Activated naive CD4-positive, alpha-beta T cell treated with anti-CD3 and anti-CD28 coated beads, Interleukin-2, amount 10 ng/mL, durations not matched to agents 7 days and 5 days (primary cell): ENCODE measurements around the gene RIN1.

Source experiments
- CTCF ChIA-PET: fragments of 350-600 bp; sonication (Branson Sonifier 250); formaldehyde crosslinking; loops from one replicate; lab custom pipeline; 2021; ENCODE audit warnings: antibody characterized with exemption; lab: Charles Lee
- DNase-seq: peaks from one replicate; pipeline ENCODE4 v3.0.0-alpha.2; 2020
- H3K27ac Mint-ChIP-seq: one replicate; pipeline ENCODE4 v1.8.0; 2021; ENCODE audit warnings: mild to moderate bottlenecking, moderate library complexity, mixed read lengths
- H3K27me3 Mint-ChIP-seq: one replicate; pipeline ENCODE4 v1.8.0; 2021; ENCODE audit warnings: mild to moderate bottlenecking, mixed read lengths
- H3K36me3 Mint-ChIP-seq: one replicate; pipeline ENCODE4 v1.8.0; 2021; ENCODE audit warnings: mixed read lengths
- H3K4me1 Mint-ChIP-seq: one replicate; pipeline ENCODE4 v1.8.0; 2021; ENCODE audit warnings: mixed read lengths
- H3K4me3 Mint-ChIP-seq: one replicate; pipeline ENCODE4 v1.8.0; 2021; ENCODE audit warnings: mild to moderate bottlenecking, moderate library complexity, mixed read lengths
- H3K9me3 Mint-ChIP-seq: one replicate; pipeline ENCODE4 v1.8.0; 2021; ENCODE audit warnings: mixed read lengths

The RIN1 gene

DNA sequence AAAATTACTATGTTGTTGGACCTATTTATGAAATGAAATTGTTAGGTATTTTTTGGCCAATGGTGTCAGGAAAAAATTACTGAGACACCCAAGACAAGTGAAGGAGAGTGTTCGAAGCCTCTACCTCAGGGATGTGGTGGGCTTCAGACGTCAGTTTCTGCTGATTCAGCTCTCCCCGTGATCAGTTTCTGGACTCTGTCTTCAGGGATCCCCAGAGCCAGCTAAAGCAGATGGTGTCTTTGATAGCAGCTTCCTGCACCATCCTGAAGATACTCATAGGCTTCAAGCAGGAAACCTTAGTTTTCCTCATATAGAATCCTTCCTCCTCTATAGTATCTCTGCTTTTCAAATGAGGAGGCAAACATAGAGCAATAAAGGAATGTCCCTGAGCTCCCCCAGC is 26.8 kb downstream of the RIN1 start:
- Mint-ChIP-seq H3K27ac (no peak overlapping the region), H3K36me3 (no peaks in the 10 kb centered on the region), H3K4me3 (no peak overlapping the region), H3K4me1 (peaks cover 20% of the 10 kb centered on the region), H3K9me3 (no peaks in the 10 kb centered on the region), H3K27me3 (peaks cover 15% of the 10 kb centered on the region)
- CTCF ChIA-PET, result interaction anchor here (0.6 to 6.6 kb wide), 4 partner anchors 20 to 129 kb away, joined by 3 to 80 read pairs (median 6); partner anchors contain the start of genes MRPL11 and RIN1
- DNase-seq, result no peak

DNA sequence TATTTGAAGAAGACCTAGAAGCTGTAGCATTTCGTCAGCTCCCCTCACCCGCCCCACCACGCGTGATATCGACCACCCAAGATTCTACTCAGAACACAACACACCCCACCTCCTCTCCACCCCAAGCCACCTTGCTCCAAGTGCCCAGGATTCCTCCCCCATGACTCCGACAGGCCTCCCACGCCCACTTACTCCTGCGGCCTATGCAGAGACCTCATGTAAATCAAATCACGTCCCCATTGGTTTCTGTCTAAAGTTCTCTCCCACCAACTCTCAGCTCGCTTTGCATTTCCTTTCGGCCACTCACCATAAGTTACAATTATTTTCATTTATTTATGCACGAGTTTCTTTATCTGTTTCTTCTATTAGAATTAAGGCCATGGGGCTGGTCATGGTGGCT is 33.6 kb downstream of the RIN1 start:
- CTCF ChIA-PET, result interaction anchor here (0.9 to 2.6 kb wide), 2 partner anchors 9 to 11 kb away, joined by 3 to 14 read pairs; partner anchors contain the start of gene TMEM151A
- H3K9me3 Mint-ChIP-seq, result no peaks in the 10 kb centered on the region
- H3K27me3 Mint-ChIP-seq, result peaks cover 7% of the 10 kb centered on the region
- H3K27ac Mint-ChIP-seq, result no peak overlapping the region
- no peaks in the 10 kb centered on the region for H3K4me1 Mint-ChIP-seq
- H3K36me3 Mint-ChIP-seq, result no peaks in the 10 kb centered on the region
- no peak overlapping the region for H3K4me3 Mint-ChIP-seq
- DNase-seq, result no peak

DNA sequence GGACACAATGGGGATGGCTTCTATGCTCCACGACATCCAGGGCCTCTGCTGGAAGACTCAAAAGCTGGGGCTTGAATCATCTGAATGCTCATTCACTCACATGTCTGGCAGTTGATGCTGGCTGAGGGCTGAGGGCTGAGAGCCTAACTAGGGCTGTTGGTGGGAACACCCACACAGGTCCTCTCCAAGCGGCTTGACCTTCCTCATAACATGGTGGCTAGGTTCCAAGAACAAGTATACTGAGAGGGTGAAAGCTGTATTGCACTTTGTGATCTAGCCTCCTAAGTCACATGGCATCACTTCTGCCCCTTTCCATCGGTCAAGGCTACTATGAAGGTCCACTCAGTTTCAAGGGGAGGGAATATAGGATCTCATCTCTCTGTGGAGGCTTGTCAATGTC is 37.0 kb downstream of the RIN1 start:
- no peak for DNase-seq
- CTCF ChIA-PET, result no interaction called here

DNA sequence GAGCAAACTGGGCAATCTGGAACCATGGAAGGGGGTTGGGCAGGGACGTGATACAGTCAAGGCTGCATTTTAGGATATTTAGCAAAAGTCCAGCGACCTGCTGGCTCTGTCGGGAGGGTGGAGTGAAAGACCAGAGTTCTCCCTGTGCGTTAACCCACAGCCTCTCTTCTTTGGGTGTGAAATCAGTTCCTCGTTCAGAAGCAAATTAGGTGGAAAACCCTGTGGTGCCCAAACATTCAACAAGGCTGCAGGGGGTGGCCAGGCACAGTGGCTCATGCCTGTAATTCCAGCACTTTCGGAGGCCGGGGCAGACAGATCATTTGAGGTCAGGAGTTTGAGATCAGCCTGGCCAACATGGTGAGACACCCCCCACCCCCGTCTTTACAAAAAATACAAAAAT is 38.6 kb downstream of the RIN1 start:
- no peaks in the 10 kb centered on the region for H3K36me3 Mint-ChIP-seq
- no peak for DNase-seq
- peaks cover 3% of the 10 kb centered on the region for H3K4me1 Mint-ChIP-seq
- no peaks in the 10 kb centered on the region for H3K9me3 Mint-ChIP-seq
- H3K27ac Mint-ChIP-seq, result no peak overlapping the region
- H3K4me3 Mint-ChIP-seq, result no peak overlapping the region
- CTCF ChIA-PET, result interaction anchor here (0.6 kb wide), 1 partner anchor 75 kb away, joined by 4 read pairs; no protein-coding TSS in a partner anchor
- peaks cover 45% of the 10 kb centered on the region for H3K27me3 Mint-ChIP-seq

More for the DNA sequence above, 37.0 kb downstream of the RIN1 start:
- Mint-ChIP-seq H3K4me3 (no peak overlapping the region), H3K36me3 (no peaks in the 10 kb centered on the region), H3K27me3 (peaks cover 29% of the 10 kb centered on the region), H3K4me1 (no peaks in the 10 kb centered on the region), H3K27ac (no peak overlapping the region), H3K9me3 (no peaks in the 10 kb centered on the region)

DNA sequence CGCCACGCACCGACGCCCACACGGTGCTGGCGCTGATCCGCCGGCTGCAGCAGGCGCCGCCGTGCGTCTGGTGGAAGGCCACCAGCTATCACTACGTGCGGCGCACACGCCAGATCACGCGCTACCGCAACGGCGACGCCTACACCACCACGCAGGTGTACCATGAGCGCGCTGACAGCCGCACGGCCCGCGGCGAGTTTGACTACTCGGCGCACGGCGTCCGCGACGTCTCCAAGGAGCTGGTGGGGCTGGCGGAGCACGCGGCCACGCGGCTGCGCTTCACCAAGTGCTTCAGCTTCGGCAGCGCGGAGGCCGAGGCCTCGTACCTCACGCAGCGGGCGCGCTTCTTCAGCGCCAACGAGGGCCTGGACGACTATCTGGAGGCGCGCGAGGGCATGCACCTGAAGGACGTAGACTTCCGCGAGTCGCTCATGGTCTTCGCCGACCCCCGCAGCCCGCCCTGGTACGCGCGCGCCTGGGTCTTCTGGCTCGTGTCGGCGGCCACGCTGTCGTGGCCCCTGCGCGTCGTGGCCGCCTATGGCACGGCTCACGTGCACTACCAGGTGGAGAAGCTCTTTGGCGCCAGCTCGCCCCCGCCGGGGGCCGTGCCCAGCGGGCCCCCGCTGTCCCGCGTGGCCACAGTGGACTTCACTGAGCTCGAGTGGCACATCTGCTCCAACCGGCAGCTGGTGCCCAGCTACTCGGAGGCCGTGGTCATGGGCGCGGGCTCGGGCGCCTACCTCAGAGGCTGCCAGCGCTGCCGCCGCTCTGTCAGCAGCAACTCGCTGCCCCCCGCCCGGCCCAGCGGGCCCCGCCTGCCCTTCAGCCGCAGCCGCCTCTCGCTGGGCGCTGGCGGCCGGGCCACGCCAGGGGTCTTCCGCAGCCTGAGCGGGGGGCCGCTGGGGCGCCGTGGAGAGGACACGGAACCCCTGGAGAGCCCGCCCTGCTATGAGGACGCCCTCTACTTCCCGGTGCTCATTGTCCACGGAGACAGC is 41.3 kb downstream of the RIN1 start:
- H3K27me3 Mint-ChIP-seq, result peaks cover 64% of the 10 kb centered on the region
- no peak overlapping the region for H3K27ac Mint-ChIP-seq
- no peaks in the 10 kb centered on the region for H3K36me3 Mint-ChIP-seq
- no peaks in the 10 kb centered on the region for H3K9me3 Mint-ChIP-seq
- CTCF ChIA-PET, result no interaction called here
- peaks cover 20% of the 10 kb centered on the region for H3K4me1 Mint-ChIP-seq
- no peak overlapping the region for H3K4me3 Mint-ChIP-seq
- DNase-seq, result no peak

DNA sequence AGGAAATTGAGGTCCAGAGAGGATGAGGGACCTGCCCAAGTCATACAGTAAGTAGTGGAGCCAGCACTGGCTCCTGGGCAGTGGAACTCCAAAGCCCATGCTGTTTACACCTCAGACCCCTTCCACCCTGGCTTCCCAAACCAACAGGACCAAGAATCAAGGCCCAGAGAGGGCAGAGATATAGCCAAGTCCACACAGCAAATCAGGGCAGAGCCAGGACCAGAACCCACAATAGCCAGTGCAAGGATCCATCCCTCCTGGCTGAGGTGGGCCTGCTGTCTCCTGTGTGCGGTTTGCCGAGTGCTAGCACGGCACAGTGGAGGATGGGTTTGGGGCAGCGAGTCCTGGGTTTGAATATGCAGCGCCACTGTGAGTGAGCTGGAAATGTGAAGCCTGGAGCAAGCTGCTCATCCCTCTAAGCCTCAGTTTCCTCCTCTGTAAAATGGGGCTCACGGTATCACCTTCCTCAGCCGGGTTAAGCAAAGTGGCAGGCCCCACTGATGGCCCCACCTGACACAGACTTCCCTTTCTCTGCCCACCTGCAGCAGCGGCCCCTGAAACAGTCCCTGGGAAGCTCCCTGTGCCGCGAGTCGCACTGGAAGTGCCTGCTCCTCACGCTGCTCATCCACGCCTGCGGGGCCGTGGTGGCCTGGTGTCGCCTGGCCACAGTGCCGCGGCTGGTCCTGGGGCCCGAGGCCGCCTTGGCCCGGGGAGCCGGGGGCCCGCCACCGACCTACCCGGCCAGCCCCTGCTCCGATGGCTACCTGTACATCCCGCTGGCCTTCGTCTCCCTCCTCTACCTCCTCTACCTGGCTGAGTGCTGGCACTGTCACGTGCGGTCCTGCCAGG is 42.2 kb downstream of the RIN1 start:
- peaks cover 74% of the 10 kb centered on the region for H3K27me3 Mint-ChIP-seq
- no peak for DNase-seq
- peaks cover 28% of the 10 kb centered on the region for H3K4me1 Mint-ChIP-seq
- no peaks in the 10 kb centered on the region for H3K9me3 Mint-ChIP-seq
- CTCF ChIA-PET, result no interaction called here
- H3K4me3 Mint-ChIP-seq, result no peak overlapping the region
- H3K27ac Mint-ChIP-seq, result no peak overlapping the region
- H3K36me3 Mint-ChIP-seq, result no peaks in the 10 kb centered on the region

DNA sequence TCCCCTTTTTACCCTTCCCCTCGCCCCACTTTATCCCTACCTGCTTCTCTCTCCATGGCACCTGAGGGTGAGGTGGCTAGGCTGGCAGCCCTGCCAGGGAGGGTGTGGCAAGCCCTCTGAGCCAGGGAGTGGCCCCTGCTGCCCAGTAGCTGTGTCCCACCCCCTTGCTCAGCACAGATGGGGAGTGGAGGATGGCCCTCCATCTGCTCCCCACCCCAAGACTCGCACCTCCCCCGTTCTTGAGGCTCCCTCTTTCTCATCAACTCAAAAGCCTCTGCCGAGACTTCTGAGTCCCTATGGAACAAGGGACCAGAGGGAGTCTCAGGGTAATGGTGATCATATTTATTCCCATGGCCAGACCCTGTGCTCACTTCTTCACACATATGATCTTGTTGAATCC is 42.9 kb downstream of the RIN1 start:
- DNase-seq, result no peak
- H3K27ac Mint-ChIP-seq, result no peak overlapping the region
- peaks cover 75% of the 10 kb centered on the region for H3K27me3 Mint-ChIP-seq
- H3K4me3 Mint-ChIP-seq, result no peak overlapping the region
- H3K36me3 Mint-ChIP-seq, result no peaks in the 10 kb centered on the region
- H3K4me1 Mint-ChIP-seq, result peaks cover 30% of the 10 kb centered on the region
- CTCF ChIA-PET, result no interaction called here
- H3K9me3 Mint-ChIP-seq, result no peaks in the 10 kb centered on the region

DNA sequence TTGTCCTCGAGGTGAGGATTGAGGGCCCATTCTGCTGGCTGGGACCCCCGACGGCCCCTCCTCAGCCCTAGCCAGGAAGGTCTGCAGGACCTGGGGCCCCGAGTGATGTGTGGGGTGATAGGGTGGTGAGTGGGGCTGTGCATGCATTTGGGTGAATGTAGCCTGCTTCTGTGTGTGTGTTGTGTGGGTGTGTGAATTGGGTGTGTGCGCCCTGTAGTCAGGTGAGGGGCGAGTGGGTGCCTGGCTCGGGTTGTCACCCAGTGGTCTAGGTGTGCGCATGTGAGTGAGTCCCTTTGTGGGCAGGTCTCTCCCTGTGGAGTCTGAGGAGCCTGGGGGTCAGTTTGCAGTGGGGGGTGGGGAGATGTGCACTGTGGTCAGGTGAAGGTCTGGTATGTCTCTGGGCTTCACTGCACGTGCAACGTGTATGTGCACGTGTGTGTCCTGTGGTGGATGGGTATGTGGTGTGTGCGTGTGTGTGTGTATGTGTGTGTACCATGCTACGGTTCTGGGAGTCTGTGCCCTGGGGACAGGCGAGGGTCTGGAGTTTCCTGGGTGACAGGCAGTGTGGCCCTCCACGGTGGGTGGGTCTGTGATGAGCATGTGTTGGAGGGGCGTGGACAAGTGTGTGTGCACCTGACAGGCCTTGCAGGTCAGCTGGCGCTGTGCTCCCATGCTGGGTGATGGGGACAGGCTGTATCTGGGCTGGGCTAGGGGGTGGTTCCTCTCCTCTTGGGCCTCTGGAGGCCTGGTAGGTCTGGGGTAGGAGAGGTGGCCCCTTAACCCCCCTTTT is 43.5 kb downstream of the RIN1 start:
- H3K4me3 Mint-ChIP-seq, result peak overlapping the region; percentile 26
- H3K36me3 Mint-ChIP-seq, result no peaks in the 10 kb centered on the region
- no peaks in the 10 kb centered on the region for H3K9me3 Mint-ChIP-seq
- CTCF ChIA-PET, result no interaction called here
- DNase-seq, result no peak
- H3K27me3 Mint-ChIP-seq, result peaks cover 75% of the 10 kb centered on the region
- H3K4me1 Mint-ChIP-seq, result peaks cover 35% of the 10 kb centered on the region
- peak overlapping the region; percentile 46 for H3K27ac Mint-ChIP-seq

DNA sequence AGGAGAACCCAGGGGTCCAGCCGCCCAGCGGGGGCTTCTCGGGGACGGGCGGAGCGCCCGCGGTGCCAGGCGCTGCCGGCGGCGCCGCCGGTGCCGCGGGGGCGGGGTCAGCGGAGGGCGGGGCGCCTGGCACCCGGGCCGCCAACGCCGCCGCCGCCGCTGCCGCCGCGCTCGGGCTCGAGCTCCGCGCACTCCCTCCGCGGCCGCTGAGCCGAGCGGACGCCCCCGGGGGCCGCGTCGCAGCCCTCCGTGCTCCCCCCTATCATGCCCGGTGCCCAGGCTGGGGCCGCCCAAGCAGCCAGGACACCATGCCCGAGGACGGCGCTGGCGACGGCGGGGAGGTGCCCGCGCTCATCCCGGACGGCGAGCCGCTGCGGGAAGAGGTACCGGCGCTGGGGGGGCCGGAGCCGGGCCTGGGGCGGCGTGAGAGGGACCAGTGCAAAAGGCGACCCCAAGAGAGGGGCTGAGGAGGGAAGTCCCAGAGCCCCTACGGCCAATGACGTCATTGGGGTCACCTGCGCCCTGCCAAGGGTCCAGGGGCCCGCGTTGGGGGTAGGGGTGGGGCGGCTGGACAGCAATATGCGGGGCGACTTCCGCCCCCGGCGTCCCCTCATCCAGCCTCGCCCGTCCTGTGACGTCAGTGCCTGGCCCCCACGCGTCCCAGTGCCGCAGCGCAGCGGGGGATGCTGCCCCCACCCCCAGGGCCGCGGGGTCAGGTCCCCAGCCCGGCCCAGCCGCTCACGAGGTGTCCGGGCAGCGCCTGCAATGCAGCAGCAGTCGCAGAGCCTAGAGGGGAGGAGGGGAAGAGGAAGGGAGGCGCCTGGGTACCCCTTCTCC is 44.3 kb downstream of the RIN1 start, which contains the start of gene TMEM151A:
TSS of gene TMEM151A (plus strand) at position 189 of the 837 bp plus-strand sequence. CDS start at position 309, 120 bp downstream.
- no peaks in the 10 kb centered on the region for H3K9me3 Mint-ChIP-seq
- peak within 1 kb of the TSS; percentile 67 for H3K27ac Mint-ChIP-seq
- H3K27me3 Mint-ChIP-seq, result peaks cover 67% of the 10 kb centered on the region
- H3K4me1 Mint-ChIP-seq, result peaks cover 42% of the 10 kb centered on the region
- DNase-seq, result no peak
- CTCF ChIA-PET, result interaction anchor here (1.3 to 1.6 kb wide), 3 partner anchors 9 to 19 kb away, joined by 3 to 4 read pairs (median 4); no protein-coding TSS in a partner anchor
- peak within 1 kb of the TSS; percentile 74 for H3K4me3 Mint-ChIP-seq
- no peaks in the 10 kb centered on the region for H3K36me3 Mint-ChIP-seq

DNA sequence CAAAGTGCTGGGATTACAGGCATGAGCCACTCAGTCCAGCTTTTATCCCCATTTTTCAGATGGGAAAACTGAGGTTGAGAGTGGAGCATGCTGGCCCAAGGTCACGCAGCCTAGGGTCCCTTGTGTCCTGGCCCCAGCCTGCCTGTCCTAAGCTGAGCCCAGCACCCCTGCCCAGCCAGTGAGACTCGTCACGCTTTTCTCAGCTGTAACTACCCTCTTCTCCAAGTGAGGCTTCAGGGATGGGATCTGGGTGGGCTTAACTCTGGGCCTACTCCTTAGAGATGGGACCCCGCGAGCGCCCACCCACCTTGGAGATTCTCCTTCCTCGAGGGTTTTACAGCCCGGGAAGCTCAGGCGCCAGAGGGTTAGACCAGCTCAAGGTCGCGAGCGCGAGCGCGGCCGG is 44.9 kb downstream of the RIN1 start:
- Mint-ChIP-seq H3K36me3 (no peaks in the 10 kb centered on the region), H3K4me3 (no peak overlapping the region), H3K27me3 (peaks cover 62% of the 10 kb centered on the region), H3K27ac (no peak overlapping the region), H3K9me3 (no peaks in the 10 kb centered on the region), H3K4me1 (peaks cover 48% of the 10 kb centered on the region)
- DNase-seq, result no peak
- CTCF ChIA-PET, result interaction anchor here (0.7 to 1.6 kb wide), 4 partner anchors 9 to 21 kb away, joined by 3 to 4 read pairs (median 4); no protein-coding TSS in a partner anchor

DNA sequence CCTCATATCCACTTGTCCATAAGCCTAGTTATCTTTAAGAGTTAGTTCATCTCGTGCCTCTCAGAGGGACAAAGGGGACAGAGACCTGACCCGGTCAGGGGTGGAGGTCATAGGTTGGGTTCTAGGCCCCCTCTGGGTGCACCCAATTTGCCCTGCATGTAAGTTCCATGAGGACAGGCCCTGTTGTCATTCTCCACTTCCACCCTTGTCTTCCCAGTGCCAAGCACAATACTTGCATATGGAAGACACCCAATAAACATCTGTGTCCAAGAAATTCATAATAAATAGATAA is 46.0 kb downstream of the RIN1 start:
- Mint-ChIP-seq H3K27ac (no peak overlapping the region), H3K9me3 (no peaks in the 10 kb centered on the region)
- CTCF ChIA-PET, result interaction anchor here (1.6 kb wide), 1 partner anchor 21 kb away, joined by 4 read pairs; no protein-coding TSS in a partner anchor

DNA sequence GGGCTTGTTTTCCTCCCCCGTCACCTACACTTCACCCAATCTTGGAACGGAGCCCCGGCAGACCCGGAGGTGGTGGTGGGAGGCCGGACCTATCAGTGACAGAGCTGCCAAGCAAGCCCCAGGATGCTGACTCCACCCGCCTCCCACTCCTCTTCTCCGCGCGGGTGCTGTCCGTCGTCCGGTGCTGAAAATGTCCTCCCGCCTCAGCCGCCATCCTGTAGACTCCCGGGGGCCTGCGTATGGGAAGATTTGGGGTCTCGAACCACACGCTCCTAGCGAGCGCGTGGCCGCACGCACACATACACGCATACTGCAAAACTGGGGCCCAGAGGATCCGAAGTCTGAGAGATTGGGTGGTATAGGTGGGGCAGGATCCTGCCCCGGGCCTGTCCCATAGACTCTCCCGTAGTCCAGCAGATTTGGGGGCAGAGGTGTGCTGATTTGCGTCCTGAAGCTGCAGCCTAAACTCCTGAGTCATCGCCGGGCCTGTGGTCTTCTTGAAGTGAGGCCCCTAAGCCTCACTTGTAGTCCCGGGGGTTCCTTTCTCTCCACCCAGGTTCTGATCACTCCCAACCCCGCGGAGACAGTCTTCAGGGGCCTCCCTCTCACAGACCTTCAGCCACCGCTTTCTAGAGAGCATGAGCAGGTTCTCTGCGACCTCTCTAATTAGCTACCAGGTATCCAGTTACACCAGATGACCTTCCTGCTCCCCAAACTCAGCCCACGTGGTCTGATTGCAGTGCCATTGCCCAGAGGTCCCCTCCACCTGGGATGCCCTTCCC is 46.5 kb downstream of the RIN1 start:
- peaks cover 53% of the 10 kb centered on the region for H3K27me3 Mint-ChIP-seq
- CTCF ChIA-PET, result interaction anchor here (1.0 to 2.2 kb wide), 8 partner anchors 22 to 140 kb away, joined by 3 to 7 read pairs (median 4); no protein-coding TSS in a partner anchor
- H3K4me1 Mint-ChIP-seq, result peaks cover 48% of the 10 kb centered on the region
- peak; percentile 91 for DNase-seq
- no peaks in the 10 kb centered on the region for H3K36me3 Mint-ChIP-seq
- no peaks in the 10 kb centered on the region for H3K9me3 Mint-ChIP-seq
- H3K4me3 Mint-ChIP-seq, result peak overlapping the region; percentile 74
- peak overlapping the region; percentile 95 for H3K27ac Mint-ChIP-seq

More for the DNA sequence above, 46.0 kb downstream of the RIN1 start:
- no peak for DNase-seq
- peaks cover 53% of the 10 kb centered on the region for H3K27me3 Mint-ChIP-seq
- H3K4me1 Mint-ChIP-seq, result peaks cover 48% of the 10 kb centered on the region
- peak overlapping the region; percentile 74 for H3K4me3 Mint-ChIP-seq
- no peaks in the 10 kb centered on the region for H3K36me3 Mint-ChIP-seq
